GM12878 (cell line): ENCODE data around the gene GFRA4. TPM values are rescaled to one million over a fixed set of nuclear protein-coding genes. Genes with fewer than 3 reads are reported as not detected.

Experiments
- ATAC-seq: fragments of 200-7000 bp; cut with Tn5 transposase; 3 replicates; pipeline ENCODE4 v1.9.1; 2020; ENCODE audit warnings: mild to moderate bottlenecking, moderate library complexity
- BruUV-seq: library from RNA; stranded (reverse); fragments of 400-500 nt; replicated peaks from 2 replicates; lab custom pipeline; 2021; lab: Mats Ljungman, UMichigan
- CTCF ChIA-PET: fragments of 300-600 bp; sonication (Branson Sonifier 250); formaldehyde crosslinking; extraction: SDS; loops from one replicate; lab custom pipeline; 2021; ENCODE audit warnings: inconsistent platforms; lab: Yijun Ruan, JAX
- POLR2A ChIA-PET: fragments of 350-600 bp; formaldehyde crosslinking; extraction: SDS; loops from one replicate; lab custom pipeline; 2021; ENCODE audit warnings: inconsistent platforms; lab: Charles Lee
- RAD21 ChIA-PET: fragments of 300-600 bp; sonication (Branson Sonifier 250); formaldehyde crosslinking; loops from one replicate; lab custom pipeline; 2023; ENCODE audit warnings: antibody characterized with exemption; ENCODE audit not compliant: unreplicated experiment; lab: Charles Lee
- SMC1A ChIA-PET: fragments of 300-600 bp; sonication (Branson Sonifier 250); formaldehyde crosslinking; loops from one replicate; lab custom pipeline; 2023; ENCODE audit not compliant: unreplicated experiment, uncharacterized antibody; lab: Charles Lee
- DNase-seq: peaks from one replicate; pipeline ENCODE4 v3.0.0-alpha.2; 2011; ENCODE audit warnings: low read depth, low spot score
- FAIRE-seq: peaks from 3 replicates; lab custom pipeline; 2011; peaks lifted over from hg19 to GRCh38; lab: Jason Lieb, UNC
- H2AFZ ChIP-seq: 2 replicates; pipeline ENCODE4 v1.6.0; 2011; ENCODE audit warnings: low read depth, low read length, control low read depth; ENCODE audit not compliant: control insufficient read depth
- H3K27ac ChIP-seq: 2 replicates; pipeline ENCODE4 v1.5.1; 2011; ENCODE audit warnings: control low read depth; ENCODE audit not compliant: control insufficient read depth, insufficient read depth
- H3K27me3 ChIP-seq, 2 experiments: replicated peaks in 1 of 2; 2 replicates each; pipeline versions ENCODE4 v1.6.0 to v1.6.1; 2011; ENCODE audit warnings: low read length in 1 of 2; ENCODE audit not compliant: control insufficient read depth in 2 of 2, insufficient read depth in 2 of 2
- H3K36me3 ChIP-seq, 2 experiments: 2 replicates each; pipeline ENCODE4 v1.5.1; 2011; ENCODE audit warnings: low read length in 1 of 2; ENCODE audit not compliant: control insufficient read depth in 2 of 2, insufficient read depth in 2 of 2
- H3K4me1 ChIP-seq: 2 replicates; pipeline ENCODE4 v1.6.1; 2011; ENCODE audit warnings: mild to moderate bottlenecking, low read length, moderate library complexity, mixed read lengths; ENCODE audit not compliant: control insufficient read depth, insufficient read depth
- H3K4me2 ChIP-seq: 2 replicates; pipeline ENCODE4 v1.6.0; 2011; ENCODE audit warnings: control low read depth; ENCODE audit not compliant: control insufficient read depth, insufficient read depth
- H3K4me3 ChIP-seq: fragments of 200-600 bp; sonication (generic); 2 replicates; pipeline ENCODE4 v1.5.1; 2016
- H3K79me2 ChIP-seq: 2 replicates; pipeline ENCODE4 v1.6.0; 2011; ENCODE audit warnings: low read length; ENCODE audit not compliant: control insufficient read depth, insufficient read depth
- H3K9ac ChIP-seq: 2 replicates; pipeline ENCODE4 v1.8.0; 2011; ENCODE audit warnings: low read length, control low read depth, mixed read lengths; ENCODE audit not compliant: control insufficient read depth, insufficient read depth
- H3K9me3 ChIP-seq: replicated peaks from 3 replicates; pipeline ENCODE4 v1.5.1; 2011; ENCODE audit warnings: mild to moderate bottlenecking, low read length; ENCODE audit not compliant: control insufficient read depth, insufficient read depth
- H4K20me1 ChIP-seq: 2 replicates; pipeline ENCODE4 v1.6.0; 2011; ENCODE audit not compliant: control insufficient read depth, insufficient read depth
- NKRF ChIP-seq: fragments of 450-650 bp; conservative IDR thresholded peaks from 2 replicates; pipeline ENCODE4 v1.6.1; 2017; ENCODE audit warnings: mild to moderate bottlenecking, moderate library complexity
- WGBS: methylation state at CpG from one replicate; pipeline ENCODE4 v1.1.6; 2016; ENCODE audit warnings: low lambda C conversion rate; ENCODE audit not compliant: insufficient replicate concordance, insufficient coverage; ENCODE audit errors: missing lambda C conversion rate; 5-methylcytosine and 5-hydroxymethylcytosine counted together
- in situ Hi-C: fragments of 300-500 bp; cut with MboI; formaldehyde crosslinking; loops from 9 replicates; pipeline ENCODE4 v1.14.3; 2018; ENCODE audit warnings: mixed read lengths
- intact Hi-C: fragments of 100-400 bp; cut with micrococcal nuclease; formaldehyde crosslinking; loops from one replicate; pipeline ENCODE4 v1.14.2; 2022; ENCODE audit not compliant: unreplicated experiment
- polyA plus RNA-seq, 11 experiments: library from polyadenylated mRNA; depleted of rRNA in 4 of 11; unstranded in 6 of 11; stranded (reverse) in 5 of 11; fragments of >200 nt; fragmentation: Nextera tagmentation in 4 of 11; fragmentation: Illumina TruSeq in 1 of 11; extraction: Ambion mirVana in 4 of 11; extraction: Trizol in 1 of 11; gene quantifications; 1 replicate in 1 of 11; 2 replicates in 10 of 11; pipeline versions ENCODE4 v1.2.1 to v1.2.3, GENCODE V29; 2011 to 2016; ENCODE audit warnings: inconsistent platforms in 2 of 11, missing spikeins in 2 of 11, low read depth in 1 of 11
- total RNA-seq, 4 experiments: library from RNA; depleted of rRNA in 3 of 4; stranded (reverse); fragments of >200 nt in 3 of 4; fragmentation: Illumina TruSeq in 1 of 4; extraction: Trizol in 1 of 4; gene quantifications; 2 replicates each; pipeline versions ENCODE4 v1.2.1 to v1.2.3, GENCODE V29; 2013 to 2021
- TF ChIP-seq, protein P1 (sequence below), 3 experiments: IDR thresholded peaks in 2 of 3; conservative IDR thresholded peaks in 1 of 3; 2 replicates each; pipeline ENCODE4 v1.5.1; 2011; ENCODE audit warnings: low read depth in 3 of 3, low read length in 3 of 3, mild to moderate bottlenecking in 3 of 3, control low read depth in 2 of 3, moderate library complexity in 2 of 3, inconsistent platforms in 1 of 3, mixed read lengths in 1 of 3; ENCODE audit not compliant: control insufficient read depth in 2 of 3, insufficient read depth in 1 of 3; ENCODE audit errors: extremely low read depth in 1 of 3

The GFRA4 gene
- total and polyA plus RNA-seq, 10 of the 15 experiments (the other 5 are each of a cell fraction or from before 2014, with no cell fraction given), result 0.04 TPM; not detected in 9

- SMC1A ChIA-PET, result no interaction called here
- H2AFZ ChIP-seq, result no peak overlapping the region
- BruUV-seq, result no TSS peak
- TF ChIP-seq, protein P1, sequence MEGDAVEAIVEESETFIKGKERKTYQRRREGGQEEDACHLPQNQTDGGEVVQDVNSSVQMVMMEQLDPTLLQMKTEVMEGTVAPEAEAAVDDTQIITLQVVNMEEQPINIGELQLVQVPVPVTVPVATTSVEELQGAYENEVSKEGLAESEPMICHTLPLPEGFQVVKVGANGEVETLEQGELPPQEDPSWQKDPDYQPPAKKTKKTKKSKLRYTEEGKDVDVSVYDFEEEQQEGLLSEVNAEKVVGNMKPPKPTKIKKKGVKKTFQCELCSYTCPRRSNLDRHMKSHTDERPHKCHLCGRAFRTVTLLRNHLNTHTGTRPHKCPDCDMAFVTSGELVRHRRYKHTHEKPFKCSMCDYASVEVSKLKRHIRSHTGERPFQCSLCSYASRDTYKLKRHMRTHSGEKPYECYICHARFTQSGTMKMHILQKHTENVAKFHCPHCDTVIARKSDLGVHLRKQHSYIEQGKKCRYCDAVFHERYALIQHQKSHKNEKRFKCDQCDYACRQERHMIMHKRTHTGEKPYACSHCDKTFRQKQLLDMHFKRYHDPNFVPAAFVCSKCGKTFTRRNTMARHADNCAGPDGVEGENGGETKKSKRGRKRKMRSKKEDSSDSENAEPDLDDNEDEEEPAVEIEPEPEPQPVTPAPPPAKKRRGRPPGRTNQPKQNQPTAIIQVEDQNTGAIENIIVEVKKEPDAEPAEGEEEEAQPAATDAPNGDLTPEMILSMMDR (IDR thresholded peaks at IDR 0.05 in 2 of 3, conservative IDR thresholded peaks at IDR 0.05 in 1 of 3; ENCODE audit: control insufficient read depth in 2 of 3, extremely low read depth in 1 of 3, insufficient read depth in 1 of 3, low read depth in 3 of 3, low read length in 3 of 3), result peak in 2 of 3 experiments; percentile 33 to 42; a peak in 3 of 6 replicates
- TF ChIP-seq NKRF, result no peak
- H3K27ac ChIP-seq, result no peak overlapping the region
- no peaks in the 10 kb centered on the region for H4K20me1 ChIP-seq
- intact Hi-C loops (no loop called here), in situ Hi-C loops (no loop called here)
- FAIRE-seq (no peak), DNase-seq (no peak), ATAC-seq (no peak)
- H3K4me2 ChIP-seq, result no peak overlapping the region
- no peak overlapping the region for H3K9ac ChIP-seq
- no peaks in the 10 kb centered on the region for H3K4me1 ChIP-seq
- no peaks in the 10 kb centered on the region; a peak in 2 of 4 replicates for H3K27me3 ChIP-seq
- POLR2A ChIA-PET, result no interaction called here
- CTCF ChIA-PET, result interaction anchor here (2.3 kb wide), 1 partner anchor 19 kb away, joined by 8 read pairs; no protein-coding TSS in a partner anchor
- no peaks in the 10 kb centered on the region for H3K79me2 ChIP-seq
- RAD21 ChIA-PET, result interaction anchor here (1.6 kb wide), 1 partner anchor 15 kb away, joined by 3 read pairs; no protein-coding TSS in a partner anchor
- no peaks in the 10 kb centered on the region for H3K36me3 ChIP-seq
- 0% methylated on average over 1 of the region's 1 CpG for WGBS
- no peak overlapping the region for H3K4me3 ChIP-seq
- peaks cover 1% of the 10 kb centered on the region; the same call in 1 of the 3 replicates for H3K9me3 ChIP-seq
Measured at GRCh38 chr20:3696200-3696599, 33.0 kb upstream of the GFRA4 start.
